Upper lobe of left lung (tissue), 4 donors: ENCODE results near the gene CCT8L2.

Source experiments
- CTCF ChIP-seq, 6 experiments: fragments of 450-650 bp in 4 of 6; fragments of 200-600 bp in 2 of 6; sonication (generic) in 2 of 6; IDR thresholded peaks; one replicate each; pipeline ENCODE4 v1.5.1; 2016 to 2019; ENCODE audit warnings: antibody characterized with exemption in 6 of 6
- EP300 ChIP-seq, 4 donors: sonication (generic); formaldehyde crosslinking; IDR thresholded peaks; one replicate each; pipeline ENCODE4 v1.5.1; 2017; ENCODE audit warnings: antibody characterized with exemption in 4 of 4, control low read depth in 2 of 4
- POLR2A ChIP-seq, 4 donors: fragments of 450-650 bp; IDR thresholded peaks; one replicate each; pipeline ENCODE4 v1.5.1; 2016 to 2017; ENCODE audit warnings: antibody characterized with exemption in 4 of 4, mild to moderate bottlenecking in 2 of 4
- POLR2AphosphoS5 ChIP-seq, 2 donors: sonication (generic); formaldehyde crosslinking; IDR thresholded peaks; one replicate each; pipeline ENCODE4 v1.5.1; 2017; ENCODE audit warnings: antibody characterized with exemption in 2 of 2

DNA sequence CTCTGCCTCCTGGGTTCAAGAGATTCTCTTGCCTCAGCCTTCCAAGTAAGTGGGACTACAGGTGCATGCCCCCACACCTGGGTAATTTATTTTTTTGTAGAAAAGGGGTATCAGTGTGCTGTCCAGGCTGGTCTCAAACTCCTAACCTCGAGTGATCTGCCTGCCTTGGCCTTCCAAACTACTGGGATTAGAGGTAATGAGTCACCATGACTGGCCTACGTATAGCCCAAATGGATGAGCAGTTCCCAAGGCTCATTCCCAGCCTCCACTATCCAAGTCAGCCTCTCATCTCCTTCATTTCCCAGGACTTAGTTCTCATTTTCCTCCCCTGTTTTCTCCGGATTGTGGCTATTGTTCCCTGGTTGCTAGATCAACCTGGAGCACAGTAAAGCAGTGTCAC is 5.6 kb downstream of the CCT8L2 start:
- TF ChIP-seq CTCF (IDR thresholded peaks at IDR 0.05) (no peak), POLR2A (IDR thresholded peaks at IDR 0.05) (no peak), POLR2AphosphoS5 (IDR thresholded peaks at IDR 0.05) (no peak), EP300 (IDR thresholded peaks at IDR 0.05) (no peak)
